ENCODE results near the gene PARVG.

DNA sequence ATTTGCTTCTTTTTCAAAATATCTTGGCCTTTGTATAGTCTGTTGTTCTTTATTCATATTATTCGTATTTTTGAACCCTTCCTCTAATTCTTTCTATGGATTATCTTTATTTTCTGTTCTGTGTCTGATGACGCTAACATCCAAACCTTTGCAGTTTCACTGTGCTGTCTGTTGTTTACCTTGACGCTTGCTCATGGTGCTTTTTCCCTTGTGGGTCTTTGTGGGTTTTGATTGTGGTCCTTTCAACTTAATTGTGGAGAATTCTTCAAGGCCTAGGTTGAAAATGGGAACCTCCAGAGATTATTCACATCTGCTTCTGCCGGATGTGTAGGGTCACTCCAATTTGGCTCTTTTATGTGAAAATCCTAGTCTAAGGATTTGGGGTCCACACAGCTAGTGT, 34.6 kb downstream of the PARVG start:
- TF ChIP-seq, protein P1, sequence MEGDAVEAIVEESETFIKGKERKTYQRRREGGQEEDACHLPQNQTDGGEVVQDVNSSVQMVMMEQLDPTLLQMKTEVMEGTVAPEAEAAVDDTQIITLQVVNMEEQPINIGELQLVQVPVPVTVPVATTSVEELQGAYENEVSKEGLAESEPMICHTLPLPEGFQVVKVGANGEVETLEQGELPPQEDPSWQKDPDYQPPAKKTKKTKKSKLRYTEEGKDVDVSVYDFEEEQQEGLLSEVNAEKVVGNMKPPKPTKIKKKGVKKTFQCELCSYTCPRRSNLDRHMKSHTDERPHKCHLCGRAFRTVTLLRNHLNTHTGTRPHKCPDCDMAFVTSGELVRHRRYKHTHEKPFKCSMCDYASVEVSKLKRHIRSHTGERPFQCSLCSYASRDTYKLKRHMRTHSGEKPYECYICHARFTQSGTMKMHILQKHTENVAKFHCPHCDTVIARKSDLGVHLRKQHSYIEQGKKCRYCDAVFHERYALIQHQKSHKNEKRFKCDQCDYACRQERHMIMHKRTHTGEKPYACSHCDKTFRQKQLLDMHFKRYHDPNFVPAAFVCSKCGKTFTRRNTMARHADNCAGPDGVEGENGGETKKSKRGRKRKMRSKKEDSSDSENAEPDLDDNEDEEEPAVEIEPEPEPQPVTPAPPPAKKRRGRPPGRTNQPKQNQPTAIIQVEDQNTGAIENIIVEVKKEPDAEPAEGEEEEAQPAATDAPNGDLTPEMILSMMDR (IDR thresholded peaks at IDR 0.05), result no peak
- no peak for TF ChIP-seq POLR2A (IDR thresholded peaks at IDR 0.05)

Measured in uterus (tissue), 2 donors.